ENCODE results near the gene RBFOX2.

Gene RBFOX2

DNA sequence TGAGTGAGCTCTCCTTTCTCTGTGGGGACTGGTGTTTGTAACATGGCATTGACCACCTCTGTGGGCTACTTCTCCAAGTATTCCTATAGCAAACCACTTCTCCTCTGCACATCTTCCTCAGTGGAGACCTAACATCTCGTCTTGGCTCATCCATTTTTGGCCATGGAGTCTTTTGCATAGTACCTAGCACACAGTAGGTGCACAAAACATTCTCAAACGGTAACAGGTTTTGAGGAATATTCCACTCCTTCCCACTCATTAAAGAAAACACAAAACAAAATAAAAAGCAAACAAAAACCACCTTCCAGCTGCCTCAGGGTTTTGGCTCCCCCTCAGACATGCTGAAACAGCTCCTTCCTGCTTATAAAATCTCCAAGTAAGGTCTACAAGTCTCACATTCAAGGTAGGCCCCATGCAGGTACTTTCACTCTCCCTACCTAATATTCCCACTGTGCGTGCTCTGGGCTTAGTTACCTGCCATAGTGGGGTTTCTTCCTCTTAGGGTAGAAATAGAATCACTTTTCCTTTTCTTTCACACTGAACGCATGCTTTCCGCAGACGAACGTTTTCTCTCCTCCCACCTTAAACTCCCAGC, 132.4 kb downstream of the RBFOX2 start:
- no peak for DNase-seq (ENCODE audit: low read depth)

DNA sequence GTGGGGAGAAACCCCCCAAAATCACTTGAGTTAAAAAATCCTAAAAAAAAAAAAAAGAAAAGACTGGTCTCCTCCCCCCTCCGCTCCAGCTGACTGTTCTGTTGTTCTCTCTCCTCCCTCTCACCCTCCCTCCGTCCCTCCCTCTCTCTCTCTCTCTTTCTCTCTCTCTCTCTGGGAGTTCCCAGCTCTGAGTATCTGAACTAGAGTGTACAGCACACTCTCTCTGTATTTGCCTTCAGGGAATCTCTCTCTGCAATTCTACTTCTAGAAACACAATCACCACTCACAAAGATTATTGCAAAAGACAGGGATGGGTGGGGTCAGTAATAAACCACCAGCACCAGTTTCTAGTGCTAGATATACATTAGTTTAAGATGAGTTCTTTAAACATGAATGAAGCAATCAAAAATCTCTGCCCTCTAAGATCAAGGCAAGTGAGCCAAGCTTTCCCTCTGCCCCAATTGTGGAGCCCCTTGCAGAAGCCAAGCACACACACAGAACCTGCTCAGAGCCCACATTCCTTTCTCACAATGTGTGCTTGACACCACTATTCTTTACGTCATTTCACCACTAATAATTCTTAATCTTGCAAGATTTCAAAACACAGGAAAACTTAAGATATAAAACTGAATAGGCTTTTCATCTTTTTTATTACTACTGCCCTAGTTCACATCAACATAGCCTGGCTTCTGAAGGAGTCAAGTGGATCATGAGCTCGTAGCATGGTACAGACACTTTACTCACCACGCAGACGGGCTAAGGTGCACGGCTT, 133.5 kb downstream of the RBFOX2 start:
- DNase-seq (ENCODE audit: low read depth) = no peak

DNA sequence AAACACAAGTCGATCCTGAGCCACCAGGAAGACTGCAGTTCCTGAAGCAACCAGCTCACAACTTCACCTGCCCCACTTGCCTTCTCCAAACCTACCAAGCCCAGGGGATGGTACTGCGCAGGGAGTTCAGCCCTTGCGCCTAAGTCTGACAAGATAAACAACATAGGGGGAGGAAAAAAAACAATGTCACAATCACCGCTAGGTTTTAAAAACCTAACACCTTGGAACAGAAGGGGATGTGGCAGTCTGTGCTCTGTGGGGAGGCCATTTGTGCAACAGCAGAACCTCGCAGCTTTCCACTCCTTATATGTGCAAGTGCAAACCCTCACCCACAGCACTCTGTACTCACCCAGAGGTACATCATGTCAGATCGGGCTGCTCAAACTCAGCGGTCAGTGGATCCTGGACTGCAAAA, 134.2 kb downstream of the RBFOX2 start:
- DNase-seq (ENCODE audit: low read depth) = no peak

DNA sequence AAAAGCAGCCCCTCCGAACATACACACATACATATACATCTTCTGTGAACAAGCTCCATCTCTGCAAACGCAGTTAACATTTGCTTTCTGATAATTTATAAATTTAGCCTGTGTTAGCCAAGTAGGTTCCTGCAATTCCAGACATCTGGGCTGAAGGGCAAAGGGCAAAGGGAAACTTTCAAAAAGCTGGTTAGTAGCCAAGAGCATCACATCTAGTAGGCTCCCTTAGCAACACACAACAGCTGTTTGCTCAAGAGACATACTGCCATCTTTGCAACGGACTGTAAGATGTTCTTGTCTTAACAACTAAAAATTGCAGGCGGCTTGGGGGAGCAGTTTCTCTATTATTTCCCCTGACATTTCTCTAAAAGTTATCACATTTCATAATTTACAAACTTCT, 134.9 kb downstream of the RBFOX2 start:
- no peak for DNase-seq (ENCODE audit: low read depth)

DNA sequence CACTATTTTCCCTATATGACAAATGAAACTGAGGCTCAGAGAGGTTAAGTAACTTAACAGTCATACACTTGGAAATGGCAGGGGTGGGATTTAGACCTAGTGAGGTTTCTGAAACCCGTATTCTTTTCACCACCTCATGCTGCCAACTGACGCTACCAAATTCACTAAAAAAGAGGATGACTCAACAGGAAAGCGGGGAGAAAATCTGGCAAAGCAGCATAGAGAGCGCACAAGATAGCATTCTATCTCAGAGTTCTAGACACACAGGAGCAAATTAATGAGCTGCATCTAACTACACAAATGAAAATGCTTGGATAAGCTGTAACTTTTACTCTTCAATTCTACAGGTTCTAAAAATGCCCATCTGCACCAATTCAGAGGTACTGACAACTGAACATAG, 136.4 kb downstream of the RBFOX2 start:
- no peak for DNase-seq (ENCODE audit: low read depth)

DNA sequence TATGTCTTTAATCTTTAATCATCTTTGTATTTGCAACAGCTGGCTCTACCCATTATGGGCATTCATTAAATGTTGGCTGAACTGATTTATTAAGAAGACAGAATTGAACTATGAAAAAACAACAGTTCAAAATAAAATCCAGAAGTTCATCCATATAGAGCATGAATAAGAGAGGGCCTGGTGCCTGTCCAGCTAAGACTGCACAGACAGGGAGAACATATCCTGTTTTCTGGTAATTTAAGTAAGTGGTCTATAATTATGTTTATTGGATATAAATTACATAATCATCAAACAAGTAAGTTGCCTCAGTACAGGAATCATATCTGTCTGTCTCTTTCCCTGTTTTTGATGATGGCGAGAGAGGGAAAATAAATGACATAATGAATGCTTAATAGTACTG, 137.2 kb downstream of the RBFOX2 start:
- no peak for DNase-seq (ENCODE audit: low read depth)

DNA sequence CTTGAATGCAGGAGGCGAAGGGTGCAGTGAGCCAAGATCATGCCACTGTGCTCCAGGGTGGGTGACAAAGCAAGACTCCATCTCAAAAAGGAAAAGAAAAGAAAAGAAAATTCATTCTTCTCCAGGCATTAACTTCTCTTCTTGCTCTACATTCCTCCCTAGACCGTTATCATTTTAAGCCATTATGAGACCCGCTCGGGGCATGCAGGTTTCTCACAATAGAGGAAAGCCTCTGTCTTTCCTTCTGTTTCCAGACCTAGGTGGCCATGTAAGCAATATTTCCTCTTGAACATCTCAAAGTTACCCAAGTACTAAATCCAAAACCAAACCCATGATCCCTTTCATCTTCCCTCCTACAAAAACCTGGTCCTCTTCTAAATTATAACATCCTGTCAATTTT, 139.6 kb downstream of the RBFOX2 start:
- DNase-seq (ENCODE audit: low read depth) = no peak

DNA sequence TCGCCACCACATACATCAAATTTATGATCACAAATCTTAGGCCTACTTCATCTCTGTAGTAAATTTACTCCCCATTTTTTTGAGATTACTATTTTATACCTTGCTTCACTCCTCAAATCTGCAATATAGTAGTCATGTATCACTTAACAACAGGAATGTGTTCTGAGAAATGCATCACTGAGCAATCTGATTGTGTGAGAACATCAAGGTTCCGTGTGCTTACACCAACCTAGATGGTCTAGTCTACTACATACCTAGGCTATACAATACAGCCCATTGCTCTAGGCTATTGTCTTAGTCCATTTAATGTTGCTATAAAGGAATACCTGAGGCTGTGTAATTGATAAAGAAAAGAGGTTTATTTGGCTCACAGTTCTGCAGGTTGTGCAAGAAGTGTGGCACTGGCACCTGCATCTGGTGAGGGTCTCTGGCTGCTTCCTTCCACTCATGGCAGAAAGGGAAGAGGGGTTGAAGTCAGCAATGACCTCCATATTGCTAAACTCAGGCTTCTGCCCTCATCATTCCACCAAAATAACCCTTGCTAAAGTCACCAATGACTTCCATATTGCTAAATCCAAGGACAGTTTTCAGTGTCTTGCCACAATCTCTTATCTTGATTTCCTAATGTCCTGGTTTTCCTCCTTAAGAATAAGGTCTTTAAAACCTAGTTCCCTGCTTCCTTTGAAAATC, 140.3 kb downstream of the RBFOX2 start:
- no peak for DNase-seq (ENCODE audit: low read depth)

DNA sequence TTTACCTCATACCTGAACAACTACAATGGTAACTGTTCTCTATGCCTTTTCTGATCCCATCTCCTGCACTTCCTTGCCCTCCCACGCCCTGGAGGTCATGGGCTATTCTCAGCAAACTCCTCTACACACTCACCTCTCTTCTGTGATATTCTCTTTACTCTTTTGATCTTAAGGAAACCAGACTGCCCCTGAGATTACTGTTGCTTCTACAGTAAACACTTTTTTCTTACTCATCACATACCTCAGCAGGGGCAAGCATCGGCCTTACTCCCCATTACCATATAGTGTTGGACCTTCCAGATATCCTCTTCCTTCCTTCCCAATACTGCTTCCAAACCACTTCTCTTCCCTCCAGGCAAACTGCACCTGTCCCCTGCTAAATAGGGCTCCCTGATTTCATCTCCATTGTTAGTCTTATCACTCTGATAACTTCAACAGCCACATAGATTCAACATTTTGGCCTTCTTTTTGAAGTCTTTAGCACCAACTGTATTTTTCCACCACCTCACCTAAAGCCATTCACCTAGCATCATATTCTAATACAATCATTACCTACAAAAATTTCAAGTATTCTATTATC, 141.2 kb downstream of the RBFOX2 start:
- no peak for DNase-seq (ENCODE audit: low read depth)

DNA sequence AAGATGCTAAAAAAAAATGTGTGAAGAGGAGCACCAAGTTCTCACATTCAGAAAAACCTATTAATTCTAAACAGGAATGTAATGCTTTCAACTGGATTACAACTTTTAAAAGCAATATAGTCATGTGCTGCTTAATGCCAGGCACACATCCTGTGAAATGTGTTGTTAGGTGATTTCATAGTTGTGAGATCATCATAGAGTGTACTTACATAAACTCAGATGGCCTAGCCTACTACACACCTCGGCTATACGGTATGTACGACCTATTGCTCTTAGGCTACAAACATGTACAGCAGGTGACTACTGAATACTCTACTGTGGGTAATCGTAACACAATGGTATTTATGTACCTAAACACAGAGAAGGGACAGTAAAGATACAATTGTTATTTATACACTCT, 142.3 kb downstream of the RBFOX2 start:
- no peak for DNase-seq (ENCODE audit: low read depth)

DNA sequence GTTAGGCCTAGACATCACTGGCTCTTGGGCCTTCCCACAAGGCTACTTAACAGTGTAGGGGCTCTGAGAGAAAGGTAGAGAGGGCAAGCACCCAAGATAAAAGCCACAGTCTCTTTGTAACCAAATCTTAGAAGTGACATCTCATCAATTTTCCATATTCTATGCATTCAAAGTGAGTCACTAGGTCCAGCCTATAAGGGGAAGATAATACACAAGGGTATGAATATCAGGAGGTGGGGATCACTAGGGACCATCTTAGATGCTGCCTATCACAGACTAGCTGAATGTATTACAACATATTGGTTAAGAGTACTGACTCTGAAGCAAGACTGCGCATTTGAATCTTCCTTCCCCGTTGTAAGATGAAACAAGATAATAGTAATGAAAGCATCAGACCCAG, 144.1 kb downstream of the RBFOX2 start:
- DNase-seq (ENCODE audit: low read depth) = no peak

DNA sequence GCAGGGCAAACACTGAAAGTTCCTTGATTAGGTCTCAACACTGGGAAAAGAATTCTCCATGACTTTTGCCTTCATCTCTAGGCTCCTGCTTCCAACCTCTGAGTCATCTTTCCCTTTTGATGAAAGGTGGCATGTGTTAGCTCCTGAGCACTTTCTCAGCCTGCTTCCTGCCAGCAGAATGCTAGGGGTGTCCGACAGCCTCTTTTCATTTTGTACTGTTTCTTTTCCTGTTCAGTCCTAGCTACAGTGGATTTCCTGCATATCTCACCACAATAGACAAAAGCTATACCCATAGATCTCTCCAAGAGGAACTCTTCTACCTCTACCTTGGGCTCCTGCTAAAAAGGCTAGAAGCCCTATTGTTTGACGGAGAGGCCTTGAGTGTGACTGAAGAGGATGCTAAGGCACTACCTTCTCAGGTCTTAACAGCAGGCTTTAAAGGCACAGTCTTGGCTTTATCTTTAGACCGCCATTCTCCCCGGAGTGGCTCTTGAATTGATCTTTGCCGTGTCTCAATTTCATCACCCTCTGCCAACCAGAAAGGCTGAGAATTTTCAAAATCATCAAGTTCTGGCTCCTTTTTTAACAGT, 145.5 kb downstream of the RBFOX2 start:
- no peak for DNase-seq (ENCODE audit: low read depth)

DNA sequence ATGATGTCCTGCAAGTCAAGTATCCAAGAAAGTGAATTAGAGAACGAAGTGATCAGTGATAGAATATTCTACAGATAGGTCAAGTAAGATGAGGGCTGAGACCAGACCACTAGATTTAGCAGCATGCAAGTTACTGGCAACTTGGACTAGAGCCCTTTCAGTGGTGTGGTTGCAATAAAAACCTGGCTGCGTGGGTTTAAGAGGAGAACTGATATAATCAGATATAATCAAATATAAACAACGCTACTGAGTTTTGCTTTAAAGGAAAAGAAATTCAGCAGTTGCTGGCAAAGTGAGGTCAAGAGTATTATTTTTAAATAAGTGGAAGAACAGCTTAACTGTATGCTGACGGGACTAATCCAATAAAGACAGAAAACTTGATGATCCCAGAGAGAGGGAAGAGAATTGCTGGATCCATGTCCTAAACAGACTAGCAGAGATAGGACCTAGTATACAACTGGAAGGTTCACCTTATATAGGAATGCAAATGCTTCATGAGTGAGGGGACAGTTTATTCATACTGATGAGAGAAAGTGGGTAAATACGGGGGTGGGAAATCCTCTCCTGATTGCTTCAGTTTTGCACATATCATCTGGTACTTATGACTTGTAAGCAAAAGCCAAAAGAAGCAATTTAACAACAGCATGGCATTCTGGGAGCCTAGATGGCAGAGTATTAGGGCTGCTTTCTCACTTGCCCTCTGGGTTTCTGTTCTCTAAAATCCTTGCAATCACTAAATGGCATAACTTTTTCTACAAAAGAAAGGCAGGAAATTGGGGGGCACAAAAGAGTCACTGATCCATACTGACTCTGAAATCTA, 146.2 kb downstream of the RBFOX2 start:
- no peak for DNase-seq (ENCODE audit: low read depth)

DNA sequence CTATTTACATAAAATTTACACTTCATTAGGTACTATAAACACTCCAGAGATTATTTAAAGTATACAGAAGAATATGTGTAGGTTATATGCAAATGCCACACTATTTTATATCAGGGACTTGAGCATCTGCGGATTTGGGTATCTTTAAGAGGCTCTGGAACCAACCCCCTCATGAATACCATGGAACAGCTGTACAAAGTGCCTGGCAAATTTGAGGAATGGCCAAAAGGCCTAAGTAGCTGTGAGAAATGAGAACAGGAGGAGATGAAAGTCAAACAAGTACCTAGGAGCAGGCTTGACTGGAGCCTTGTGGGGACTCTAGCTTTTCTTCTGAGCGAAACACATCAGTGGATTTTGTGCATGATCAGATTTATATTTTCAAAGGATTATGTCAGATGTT, 149.3 kb downstream of the RBFOX2 start:
- no peak for DNase-seq (ENCODE audit: low read depth)

DNA sequence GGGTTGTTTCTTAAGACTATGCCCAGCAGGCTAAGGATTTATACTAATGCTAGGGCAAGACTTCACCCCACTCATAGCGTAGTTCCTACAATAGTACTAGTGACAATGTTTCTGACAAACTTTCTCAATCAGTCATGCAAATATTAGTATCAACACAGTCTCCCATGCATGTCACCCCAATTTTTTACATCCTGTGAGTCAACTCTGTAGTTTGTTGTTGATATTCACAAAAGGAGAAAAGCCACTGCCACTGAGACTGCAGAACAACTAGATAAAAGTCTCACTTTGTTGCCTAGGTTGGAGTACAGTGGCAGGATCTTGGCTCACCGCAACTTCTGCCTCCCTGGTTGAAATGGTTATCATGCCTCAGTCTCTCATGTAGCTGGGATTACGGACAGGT, 155.2 kb downstream of the RBFOX2 start:
- no peak for DNase-seq (ENCODE audit: low read depth)

DNA sequence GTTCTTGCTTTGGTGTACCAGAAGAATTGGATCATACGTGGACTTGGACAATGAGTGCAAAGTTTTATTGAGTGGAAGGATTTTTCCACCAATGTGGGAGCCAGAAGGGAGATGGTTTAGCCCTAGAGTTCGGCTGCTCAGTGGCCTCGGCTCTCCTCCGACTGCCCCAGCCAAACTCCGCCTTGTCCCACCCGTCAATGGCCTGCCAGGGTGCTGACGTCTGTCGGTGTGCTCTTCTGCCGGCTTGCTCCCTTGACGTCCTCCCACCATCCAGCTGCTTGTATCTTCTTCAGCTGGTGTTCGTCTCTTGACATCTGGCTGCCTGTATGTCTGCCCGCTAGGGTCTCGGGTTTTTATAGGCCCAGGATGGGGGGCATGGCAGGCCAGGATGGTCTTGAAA, 156.2 kb downstream of the RBFOX2 start:
- DNase-seq (ENCODE audit: low read depth) = no peak

DNA sequence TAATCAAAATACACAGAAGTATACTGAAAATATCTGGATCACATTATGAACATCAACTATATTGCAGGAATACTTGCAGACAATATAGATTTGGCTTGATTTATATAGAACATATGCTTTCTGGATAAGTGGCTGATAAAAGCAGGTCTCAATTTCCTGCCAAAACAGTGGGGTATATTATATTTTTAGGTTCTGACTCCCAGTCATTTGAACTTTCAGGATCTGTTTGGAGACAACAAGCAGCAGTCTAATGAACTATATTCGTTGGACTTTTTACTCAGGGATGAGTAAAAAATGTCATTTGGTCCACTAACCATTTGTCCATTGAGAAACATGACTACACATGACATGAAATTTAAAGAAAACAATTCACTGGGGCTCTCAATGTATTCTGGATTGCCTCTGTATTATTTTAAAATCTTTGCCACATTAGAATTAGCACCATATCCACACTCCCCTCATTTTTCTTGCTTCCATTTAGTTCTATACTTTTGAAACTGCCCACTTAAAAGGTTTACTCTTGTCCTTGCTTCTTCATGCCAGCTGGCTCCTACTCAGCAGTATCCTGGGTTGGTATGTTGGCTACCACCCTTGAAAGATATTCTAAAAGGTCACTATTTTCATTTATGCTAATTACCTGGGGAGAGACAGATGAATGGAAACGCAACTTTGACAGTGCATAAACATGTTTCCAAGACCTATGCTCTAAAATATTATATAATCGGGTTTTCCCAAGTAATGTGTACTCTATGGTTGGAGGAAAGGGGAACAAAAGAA, 157.9 kb downstream of the RBFOX2 start:
- DNase-seq (ENCODE audit: low read depth) = no peak

DNA sequence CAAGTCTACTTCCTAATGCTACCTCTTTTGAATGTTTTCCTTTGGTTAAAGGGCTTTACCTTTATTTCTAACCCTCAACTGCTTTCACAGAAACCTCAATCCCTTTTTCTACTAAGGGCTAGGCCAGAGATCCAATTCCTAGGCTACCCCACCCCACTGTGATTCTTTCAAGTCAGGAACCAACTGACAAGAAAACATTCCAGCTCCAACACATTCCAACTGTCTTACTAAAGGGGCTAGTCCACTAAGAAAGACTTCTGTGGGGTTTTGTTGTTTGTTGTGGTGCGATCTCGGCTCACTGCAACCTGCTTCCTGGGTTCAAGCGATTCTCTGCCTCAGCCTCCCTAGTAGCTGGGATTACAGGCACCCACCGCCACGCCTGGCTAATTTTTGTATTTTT, 159.7 kb downstream of the RBFOX2 start:
- no peak for DNase-seq (ENCODE audit: low read depth)

DNA sequence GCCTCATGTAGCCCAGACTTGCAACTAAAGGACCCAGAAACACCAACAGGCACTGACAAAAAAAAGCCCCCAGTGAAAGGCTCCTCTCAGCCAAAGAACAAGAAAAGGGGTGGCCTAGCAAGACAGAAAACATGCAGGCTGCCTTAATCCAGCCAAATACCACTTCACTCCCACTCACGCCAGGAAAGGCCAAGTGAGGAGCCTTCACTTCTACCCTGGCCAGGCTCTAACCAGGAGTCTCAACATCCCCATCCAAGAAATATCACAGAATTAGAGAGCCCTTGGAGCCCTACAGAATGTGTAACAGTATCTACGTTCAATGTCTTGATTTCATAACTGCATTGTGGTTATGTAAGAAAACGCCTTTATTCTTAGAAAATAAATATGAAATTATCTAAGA, 162.0 kb downstream of the RBFOX2 start:
- DNase-seq (ENCODE audit: low read depth) = no peak

DNA sequence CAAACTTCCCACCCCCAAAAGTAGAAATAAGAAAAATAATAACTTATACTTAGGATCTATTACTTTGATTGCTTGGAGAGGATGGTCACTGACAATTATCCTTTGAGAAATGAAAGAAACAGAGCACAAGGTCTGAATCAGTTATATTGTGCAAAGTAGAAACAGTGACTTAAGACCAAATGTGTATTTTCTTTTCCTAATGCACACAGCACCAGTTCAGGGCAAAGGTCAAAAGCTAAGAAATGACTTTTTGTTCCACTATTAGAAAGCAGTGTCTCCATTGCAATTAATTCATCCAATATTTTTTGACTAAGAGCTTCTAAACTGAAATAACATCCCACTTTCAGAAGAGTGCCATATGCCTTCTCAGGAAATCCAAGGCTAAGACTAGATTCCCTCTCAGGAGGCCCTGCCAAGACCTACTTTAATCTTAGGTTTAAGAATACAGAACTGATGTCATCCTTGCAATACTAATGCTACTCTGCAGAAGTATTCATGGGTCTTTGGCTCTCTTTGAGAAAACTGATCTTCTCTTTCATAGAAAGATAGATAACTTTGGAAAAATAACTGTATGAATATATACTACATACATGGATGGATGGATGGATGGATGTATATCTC, 164.0 kb downstream of the RBFOX2 start:
- DNase-seq (ENCODE audit: low read depth) = no peak

DNA sequence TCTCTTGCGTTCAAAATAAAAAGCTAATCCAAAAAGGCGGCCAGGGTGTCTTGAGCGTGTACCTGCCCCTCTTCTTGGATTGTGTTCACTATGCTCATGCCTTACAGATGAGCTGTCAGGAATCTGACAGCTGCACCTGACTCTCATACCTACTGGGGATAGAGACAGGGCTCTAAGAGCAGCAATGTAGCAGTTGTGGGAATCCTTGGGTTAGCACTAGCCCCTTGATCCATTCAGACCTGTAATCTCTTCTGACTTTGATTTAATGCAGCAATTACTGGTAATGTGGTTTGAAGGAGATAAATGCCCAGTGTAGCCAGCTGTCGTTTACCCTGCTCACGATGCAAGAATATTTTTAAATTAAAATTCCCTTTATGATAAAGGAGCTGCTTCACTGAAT, 165.2 kb downstream of the RBFOX2 start:
- no peak for DNase-seq (ENCODE audit: low read depth)
